Psoas muscle (tissue), 8 donors: ENCODE data around the gene CAPN3. TPM values are rescaled to one million over a fixed set of nuclear protein-coding genes. Genes with fewer than 3 reads are reported as not detected.
A peak's percentile ranks its signal among the peaks of the same experiment; 100 is the strongest.

Experiments
- ATAC-seq, 4 donors: fragments of 200-7000 bp; cut with Tn5 transposase; one replicate each; pipeline ENCODE4 v1.9.1; 2020; ENCODE audit warnings: moderate library complexity in 3 of 4, mild to moderate bottlenecking in 2 of 4
- DNase-seq, 2 donors: peaks; one replicate each; pipeline ENCODE4 v3.0.0-alpha.2; 2020
- H3K27ac ChIP-seq: fragments of 200-600 bp; one replicate; pipeline ENCODE4 v1.8.0; 2022
- H3K27me3 ChIP-seq, 3 donors: fragments of 200-600 bp in 1 of 3; one replicate each; pipeline versions ENCODE4 v1.6.1 to v1.8.0; 2013 to 2022; ENCODE audit warnings: low read length in 2 of 3, mild to moderate bottlenecking in 2 of 3, moderate library complexity in 1 of 3; ENCODE audit not compliant: insufficient read depth in 3 of 3
- H3K36me3 ChIP-seq, 2 donors: fragments of 200-600 bp in 1 of 2; one replicate each; pipeline versions ENCODE4 v1.6.1 to v1.8.0; 2013 to 2022; ENCODE audit warnings: low read depth in 1 of 2, mild to moderate bottlenecking in 1 of 2, moderate library complexity in 1 of 2; ENCODE audit not compliant: insufficient read depth in 1 of 2
- H3K4me1 ChIP-seq: fragments of 200-600 bp; one replicate; pipeline ENCODE4 v1.8.0; 2022
- H3K4me3 ChIP-seq: fragments of 200-600 bp; one replicate; pipeline ENCODE4 v1.8.0; 2022; ENCODE audit warnings: mild to moderate bottlenecking
- H3K9me3 ChIP-seq: fragments of 200-600 bp; one replicate; pipeline ENCODE4 v1.8.0; 2022
- WGBS, 3 donors: extraction: QIAGEN DNeasy Blood & Tissue Kit; methylation state at CpG; one replicate each; pipeline versions ENCODE4 v1.1.6 to v1.1.7; 2013; 5-methylcytosine and 5-hydroxymethylcytosine counted together
- intact Hi-C, 2 donors: fragments of 100-400 bp; cut with DNase I; formaldehyde crosslinking; loops; one replicate each; pipeline versions ENCODE4 v1.11.0 to v1.14.2; 2022
- polyA plus RNA-seq, 3 donors: library from polyadenylated mRNA; stranded (reverse); fragments of 200-250 nt; gene quantifications; one replicate each; pipeline ENCODE4 v1.2.3, GENCODE V29; 2013
- total RNA-seq, 4 donors: library from RNA; stranded (reverse); fragmentation: NEBNext Ultra II Directional in 2 of 4; extraction: Animal tissue kit (Norgen Biotek cat#: 25700) in 2 of 4; gene quantifications; one replicate each; pipeline versions ENCODE4 v1.2.1 to v1.2.4, GENCODE V29; 2021 to 2023
- TF ChIP-seq, protein P1 (sequence below): fragments of 200-600 bp; IDR thresholded peaks from one replicate; pipeline ENCODE4 v1.8.0; 2022; ENCODE audit warnings: antibody characterized with exemption
- donor health status: healthy with polysubstance abuse.
- donor health status: DM: no; HTN: no; CAD: no; lungs with moderate emphysema.
- donor health status: Bipolar disorder and iron deficiency.
- donor health status: healthy.
- donor health status: DM: yes; HTN: yes; CAD: no.
- donor health status: DM: no; HTN: no; CAD: no.
- donor health status: DM: no; HTN: no; CAD: no.
- donor health status: DM: yes; HTN: yes; CAD: no.

The CAPN3 gene
- total and polyA plus RNA-seq, 7 donors = 114 to 413 (median 216) TPM

DNA sequence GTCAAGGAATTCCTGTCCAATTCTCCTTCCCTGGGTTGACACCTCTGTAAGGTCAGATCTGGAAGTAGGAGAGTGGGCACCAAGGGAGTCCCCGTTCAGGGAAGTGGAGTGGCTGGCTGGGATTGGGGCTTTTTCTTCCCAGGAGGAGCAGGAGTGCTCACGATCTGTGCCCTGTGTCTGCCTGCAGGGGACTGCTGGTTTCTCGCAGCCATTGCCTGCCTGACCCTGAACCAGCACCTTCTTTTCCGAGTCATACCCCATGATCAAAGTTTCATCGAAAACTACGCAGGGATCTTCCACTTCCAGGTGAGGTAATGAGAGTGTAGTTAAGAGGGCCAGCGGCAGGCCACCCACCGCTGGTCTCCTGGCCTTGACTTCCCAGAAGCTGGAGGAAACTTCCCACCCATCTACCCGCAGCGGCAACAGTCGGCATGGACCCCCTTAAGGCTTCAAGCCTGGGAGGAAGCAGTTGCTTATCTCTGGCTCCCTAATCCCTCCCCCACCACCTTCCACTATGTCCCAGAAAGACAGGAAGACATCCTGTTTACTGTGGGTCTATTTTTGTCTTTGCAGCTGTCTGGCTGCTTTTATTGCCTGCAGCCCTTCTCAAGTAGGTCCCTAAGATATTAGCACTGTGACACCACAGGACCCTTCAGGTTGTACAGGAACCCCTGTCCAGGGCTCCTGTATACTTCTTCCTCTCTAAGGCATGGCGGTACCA is 26.8 kb downstream of the CAPN3 start:
- Histone ChIP-seq H3K4me1 (peaks cover 40% of the 10 kb centered on the region), H3K4me3 (peak overlapping the region; percentile 17), H3K27me3 (no peaks in the 10 kb centered on the region), H3K9me3 (no peaks in the 10 kb centered on the region), H3K36me3 (peaks cover 0 to 45% of the 10 kb centered on the region in 2 donors), H3K27ac (peak overlapping the region; percentile 96)
- TF ChIP-seq, protein P1, sequence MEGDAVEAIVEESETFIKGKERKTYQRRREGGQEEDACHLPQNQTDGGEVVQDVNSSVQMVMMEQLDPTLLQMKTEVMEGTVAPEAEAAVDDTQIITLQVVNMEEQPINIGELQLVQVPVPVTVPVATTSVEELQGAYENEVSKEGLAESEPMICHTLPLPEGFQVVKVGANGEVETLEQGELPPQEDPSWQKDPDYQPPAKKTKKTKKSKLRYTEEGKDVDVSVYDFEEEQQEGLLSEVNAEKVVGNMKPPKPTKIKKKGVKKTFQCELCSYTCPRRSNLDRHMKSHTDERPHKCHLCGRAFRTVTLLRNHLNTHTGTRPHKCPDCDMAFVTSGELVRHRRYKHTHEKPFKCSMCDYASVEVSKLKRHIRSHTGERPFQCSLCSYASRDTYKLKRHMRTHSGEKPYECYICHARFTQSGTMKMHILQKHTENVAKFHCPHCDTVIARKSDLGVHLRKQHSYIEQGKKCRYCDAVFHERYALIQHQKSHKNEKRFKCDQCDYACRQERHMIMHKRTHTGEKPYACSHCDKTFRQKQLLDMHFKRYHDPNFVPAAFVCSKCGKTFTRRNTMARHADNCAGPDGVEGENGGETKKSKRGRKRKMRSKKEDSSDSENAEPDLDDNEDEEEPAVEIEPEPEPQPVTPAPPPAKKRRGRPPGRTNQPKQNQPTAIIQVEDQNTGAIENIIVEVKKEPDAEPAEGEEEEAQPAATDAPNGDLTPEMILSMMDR = no peak
- WGBS, 3 donors = 44 to 58% (median 49%) methylated on average over 12 of the region's 12 CpGs
- DNase-seq = no peak
- intact Hi-C loops = loop anchor here (1.0 to 5.0 kb wide), 6 partner anchors 25 to 114 kb away; partner anchors contain the start of genes GANC (in 2 of the 2) and TMEM87A (in 2 of the 2)
- peak; percentile 79 to 91 (median 89) for ATAC-seq

DNA sequence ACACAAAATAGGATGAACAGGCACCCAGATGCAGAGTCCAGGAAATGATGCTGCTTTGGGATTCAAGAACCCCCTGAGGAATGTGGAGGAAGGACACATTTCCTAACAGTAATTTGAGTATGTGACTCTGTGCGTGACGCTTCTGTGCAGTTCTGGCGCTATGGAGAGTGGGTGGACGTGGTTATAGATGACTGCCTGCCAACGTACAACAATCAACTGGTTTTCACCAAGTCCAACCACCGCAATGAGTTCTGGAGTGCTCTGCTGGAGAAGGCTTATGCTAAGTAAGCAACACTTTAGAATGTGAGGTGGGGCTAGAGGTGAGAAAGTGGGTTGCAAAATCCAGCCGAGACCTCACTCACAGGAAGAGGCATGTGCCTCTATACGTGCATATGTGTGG is 28.3 kb downstream of the CAPN3 start:
- Histone ChIP-seq H3K4me1 (peaks cover 36% of the 10 kb centered on the region), H3K9me3 (no peaks in the 10 kb centered on the region), H3K27me3 (no peaks in the 10 kb centered on the region), H3K36me3 (peaks cover 0 to 60% of the 10 kb centered on the region in 2 donors), H3K4me3 (no peak overlapping the region), H3K27ac (peak overlapping the region; percentile 96)
- 55 to 65% (median 58%) methylated on average over 8 of the region's 8 CpGs for WGBS, 3 donors
- ATAC-seq (peak in 2 of 4 donors; percentile 2 to 21), DNase-seq (no peak)
- intact Hi-C loops = loop anchor here (2.0 to 5.0 kb wide), 4 partner anchors 37 to 115 kb away; partner anchors contain the start of genes GANC (in 1 of the 2) and TMEM87A (in 1 of the 2)
- TF ChIP-seq, protein P1 = no peak

DNA sequence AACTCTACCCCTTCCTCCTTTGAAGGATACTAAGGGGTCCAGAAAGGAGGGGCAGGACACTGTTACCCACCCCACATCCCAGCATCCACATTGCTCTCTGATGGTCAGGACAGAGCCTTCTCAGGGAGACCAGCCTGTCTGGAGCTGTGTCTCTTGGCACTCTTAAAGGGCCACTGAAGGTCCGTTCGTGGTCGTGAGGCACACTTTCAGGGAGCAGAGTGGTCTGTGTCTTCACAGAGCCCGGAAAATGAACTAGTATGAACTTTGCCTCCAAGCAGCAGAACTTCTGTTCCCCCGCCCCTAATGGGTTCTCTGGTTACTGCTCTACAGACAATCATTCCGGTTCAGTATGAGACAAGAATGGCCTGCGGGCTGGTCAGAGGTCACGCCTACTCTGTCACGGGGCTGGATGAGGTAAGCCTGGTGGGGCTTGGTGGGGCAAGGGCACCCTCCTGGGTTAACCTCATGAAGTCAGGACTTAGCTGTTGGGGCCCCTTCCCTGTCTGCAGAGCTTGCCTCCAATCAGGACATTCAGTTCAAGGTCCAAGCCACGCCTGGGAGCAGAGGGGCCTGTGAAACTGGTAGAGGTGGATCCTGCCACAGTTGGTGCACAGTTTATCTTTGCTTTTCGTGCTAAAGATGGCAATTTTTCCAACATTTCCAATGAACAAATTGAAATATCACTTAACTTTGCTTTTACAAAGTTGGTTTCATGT is 33.2 kb downstream of the CAPN3 start:
- Histone ChIP-seq H3K9me3 (no peaks in the 10 kb centered on the region), H3K27ac (peak overlapping the region; percentile 56), H3K27me3 (no peaks in the 10 kb centered on the region), H3K4me1 (peaks cover 2% of the 10 kb centered on the region), H3K4me3 (no peak overlapping the region), H3K36me3 (peaks cover 3 to 92% of the 10 kb centered on the region in 2 donors)
- no peak for ATAC-seq
- no peak for DNase-seq
- intact Hi-C loops = no loop called here
- TF ChIP-seq, protein P1 = no peak
- WGBS, 3 donors = 77 to 85% (median 81%) methylated on average over 11 of the region's 11 CpGs

DNA sequence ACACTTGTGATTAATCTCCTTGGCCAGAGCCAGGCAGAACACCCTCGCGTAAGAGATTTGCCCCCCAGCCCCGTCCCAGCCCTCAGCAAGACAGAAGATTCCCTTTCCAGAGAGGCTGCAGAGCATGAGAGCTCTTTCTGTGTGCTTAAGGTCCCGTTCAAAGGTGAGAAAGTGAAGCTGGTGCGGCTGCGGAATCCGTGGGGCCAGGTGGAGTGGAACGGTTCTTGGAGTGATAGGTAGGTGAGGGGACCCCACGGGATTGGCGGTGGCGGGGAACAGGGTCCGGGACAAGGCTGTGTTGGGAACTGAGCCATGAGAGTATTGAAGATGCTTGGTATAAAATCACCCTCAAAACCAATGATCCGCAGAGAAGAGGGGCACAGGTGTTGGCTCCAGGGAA is 34.8 kb downstream of the CAPN3 start:
- 85 to 87% (median 86%) methylated on average over 13 of the region's 13 CpGs for WGBS, 3 donors
- TF ChIP-seq, protein P1 = no peak
- Histone ChIP-seq H3K36me3 (peaks cover 4 to 93% of the 10 kb centered on the region in 2 donors), H3K4me3 (no peak overlapping the region), H3K9me3 (no peaks in the 10 kb centered on the region), H3K27ac (peak overlapping the region; percentile 16), H3K4me1 (no peaks in the 10 kb centered on the region), H3K27me3 (no peaks in the 10 kb centered on the region)
- ATAC-seq = peak in 1 of 4 donors; percentile 11
- intact Hi-C loops = no loop called here
- no peak for DNase-seq
